CD4-positive, alpha-beta T cell (primary cell): Measurements from ENCODE around the gene CNKSR3. TPM values are rescaled to one million over a fixed set of nuclear protein-coding genes. Genes with fewer than 3 reads are reported as not detected.
A peak's percentile ranks its signal among the peaks of the same experiment; 100 is the strongest.

Source experiments
- ATAC-seq: fragments of 200-7000 bp; cut with Tn5 transposase; one replicate; pipeline ENCODE4 v1.10.0; 2022; ENCODE audit warnings: mild to moderate bottlenecking; ENCODE audit not compliant: poor library complexity
- CTCF ChIA-PET: fragments of 350-600 bp; sonication (Branson Sonifier 250); formaldehyde crosslinking; loops from one replicate; lab custom pipeline; 2021; ENCODE audit warnings: antibody characterized with exemption, inconsistent platforms; lab: Charles Lee
- POLR2A ChIA-PET: fragments of 350-600 bp; sonication (Branson Sonifier 250); formaldehyde crosslinking; loops from one replicate; lab custom pipeline; 2021; ENCODE audit warnings: antibody characterized with exemption, inconsistent platforms; lab: Charles Lee
- DNase-seq, 14 experiments: peaks; one replicate each; pipeline ENCODE4 v3.0.0-alpha.2; 2013 to 2020; ENCODE audit warnings: mixed read lengths in 2 of 14
- H3K27ac ChIP-seq, 2 donors: one replicate each; pipeline versions ENCODE4 v1.5.1 to v1.7.0; 2013; ENCODE audit warnings: low read length in 2 of 2, low read depth in 1 of 2, mild to moderate bottlenecking in 1 of 2
- H3K27me3 ChIP-seq, 2 experiments: 1 replicate in 1 of 2; 2 replicates in 1 of 2; pipeline versions ENCODE4 v1.6.1 to v1.7.0; 2013; ENCODE audit warnings: low read length in 2 of 2, control low read depth in 1 of 2, mild to moderate bottlenecking in 1 of 2, moderate library complexity in 1 of 2; ENCODE audit not compliant: insufficient read depth in 2 of 2, control insufficient read depth in 1 of 2
- H3K36me3 ChIP-seq: one replicate; pipeline ENCODE4 v1.6.1; 2013; ENCODE audit warnings: low read length, control low read depth; ENCODE audit not compliant: insufficient read depth
- H3K4me1 ChIP-seq: one replicate; pipeline ENCODE4 v1.6.1; 2013; ENCODE audit warnings: low read length, control low read depth; ENCODE audit not compliant: insufficient read depth
- H3K4me3 ChIP-seq: one replicate; pipeline ENCODE4 v1.5.1; 2013; ENCODE audit warnings: mild to moderate bottlenecking, low read length, moderate library complexity
- H3K9me3 ChIP-seq, 2 experiments: 1 replicate in 1 of 2; 2 replicates in 1 of 2; pipeline versions ENCODE4 v1.6.1 to v1.7.0; 2013; ENCODE audit warnings: low read length in 2 of 2, mild to moderate bottlenecking in 2 of 2, control low read depth in 1 of 2, moderate library complexity in 1 of 2; ENCODE audit not compliant: control insufficient read depth in 1 of 2, insufficient read depth in 1 of 2
- H3K27ac Mint-ChIP-seq: one replicate; pipeline ENCODE4 v1.8.0; 2020; ENCODE audit warnings: mixed read lengths
- H3K27me3 Mint-ChIP-seq: one replicate; pipeline ENCODE4 v1.8.0; 2021; ENCODE audit warnings: mixed read lengths
- H3K36me3 Mint-ChIP-seq: one replicate; pipeline ENCODE4 v1.8.0; 2021; ENCODE audit warnings: low read depth, mixed read lengths
- H3K4me1 Mint-ChIP-seq: one replicate; pipeline ENCODE4 v1.8.0; 2021; ENCODE audit warnings: low read depth, mixed read lengths
- H3K4me3 Mint-ChIP-seq: one replicate; pipeline ENCODE4 v1.8.0; 2020; ENCODE audit warnings: mild to moderate bottlenecking, mixed read lengths
- H3K9me3 Mint-ChIP-seq: one replicate; pipeline ENCODE4 v1.8.0; 2020; ENCODE audit warnings: mixed read lengths
- CTCF ChIP-seq: fragments of 200-600 bp; IDR thresholded peaks from one replicate; pipeline ENCODE4 v1.8.0; 2022; ENCODE audit warnings: antibody characterized with exemption, mild to moderate bottlenecking
- intact Hi-C, 2 experiments: fragments of 100-400 bp; cut with DNase I in 1 of 2; cut with micrococcal nuclease in 1 of 2; formaldehyde crosslinking; loops; one replicate each; pipeline versions ENCODE4 v1.15.1 to v1.9.0; 2023 to 2025; cut with DNase I, micrococcal nuclease
- total RNA-seq, 174 experiments: library from RNA in 2 of 174; stranded (reverse) in 2 of 174; gene quantifications; one replicate each; pipeline ENCODE4 v1.2.3 and lab custom pipeline; 2021 to 2026

Gene CNKSR3
- total RNA-seq, 2 experiments from 2014 or later: 0.14 TPM; not detected in 1

GRCh38 chr6:154509421-154510143 lies 903 bp downstream of the CNKSR3 start:
- ChIA-PET CTCF (no interaction called here), POLR2A (no interaction called here)
- no peak for TF ChIP-seq CTCF
- Histone ChIP-seq H3K27me3 (peaks cover 29 to 31% of the 10 kb centered on the region in 2 experiments), H3K9me3 (no peaks in the 10 kb centered on the region), H3K27ac (no peak overlapping the region), H3K36me3 (no peaks in the 10 kb centered on the region), H3K4me1 (peaks cover 8% of the 10 kb centered on the region), H3K4me3 (peak overlapping the region; percentile 25)
- intact Hi-C loops: no loop called here
- Mint-ChIP-seq H3K36me3 (no peaks in the 10 kb centered on the region), H3K4me3 (no peak overlapping the region), H3K27ac (no peak overlapping the region), H3K4me1 (peaks cover 15% of the 10 kb centered on the region), H3K9me3 (no peaks in the 10 kb centered on the region), H3K27me3 (peaks cover 72% of the 10 kb centered on the region)
- DNase-seq: no peak
- no peak for ATAC-seq

GRCh38 chr6:154508573-154509375 lies 1.7 kb downstream of the CNKSR3 start:
- H3K27me3 ChIP-seq: peaks cover 29 to 31% of the 10 kb centered on the region in 2 experiments
- no peaks in the 10 kb centered on the region for H3K9me3 ChIP-seq
- Mint-ChIP-seq H3K4me1 (peaks cover 15% of the 10 kb centered on the region), H3K27ac (no peak overlapping the region), H3K4me3 (peak overlapping the region; percentile 3), H3K27me3 (peaks cover 72% of the 10 kb centered on the region), H3K9me3 (no peaks in the 10 kb centered on the region), H3K36me3 (no peaks in the 10 kb centered on the region)
- H3K27ac ChIP-seq: no peak overlapping the region
- DNase-seq (no peak), ATAC-seq (no peak)
- intact Hi-C loops: no loop called here
- no peaks in the 10 kb centered on the region for H3K36me3 ChIP-seq
- ChIA-PET POLR2A (no interaction called here), CTCF (interaction anchor here (0.5 kb wide), 1 partner anchor 24 kb away, joined by 3 read pairs; no protein-coding TSS in a partner anchor)
- TF ChIP-seq CTCF: no peak
- peaks cover 8% of the 10 kb centered on the region for H3K4me1 ChIP-seq
- H3K4me3 ChIP-seq: no peak overlapping the region

- Mint-ChIP-seq H3K4me1 (peaks cover 15% of the 10 kb centered on the region), H3K27me3 (peaks cover 59% of the 10 kb centered on the region), H3K27ac (no peak overlapping the region), H3K4me3 (no peak overlapping the region), H3K9me3 (no peaks in the 10 kb centered on the region), H3K36me3 (no peaks in the 10 kb centered on the region)
- Histone ChIP-seq H3K27me3 (peaks cover 26 to 32% of the 10 kb centered on the region in 2 experiments), H3K27ac (no peak overlapping the region), H3K4me1 (peaks cover 8% of the 10 kb centered on the region), H3K36me3 (no peaks in the 10 kb centered on the region), H3K9me3 (no peaks in the 10 kb centered on the region), H3K4me3 (no peak overlapping the region)
- ChIA-PET POLR2A (no interaction called here), CTCF (no interaction called here)
- ATAC-seq (no peak), DNase-seq (no peak)
- no peak for TF ChIP-seq CTCF
- intact Hi-C loops: no loop called here
Measured at GRCh38 chr6:154506991-154507898, 3.2 kb downstream of the CNKSR3 start.
